A673 (cell line): ENCODE results near the gene SLC22A6.

Experiments used
- CTCF ChIP-seq: fragments of 300-800, 200-600 bp; sonication (generic); conservative IDR thresholded peaks from 2 replicates; pipeline ENCODE4 v1.5.1; 2017; ENCODE audit warnings: low read depth, mild to moderate bottlenecking, antibody characterized with exemption, low read length, moderate library complexity, mixed read lengths
- EZH2 ChIP-seq: fragments of 200-600 bp; sonication (generic); IDR thresholded peaks from 2 replicates; pipeline ENCODE4 v1.6.1; 2017; ENCODE audit warnings: borderline replicate concordance, low read depth, mild to moderate bottlenecking, mixed read lengths, antibody characterized with exemption, low read length; ENCODE audit not compliant: poor library complexity, severe bottlenecking

GRCh38 chr11:62976109-62976508 lies 8.7 kb downstream of the SLC22A6 start:
- no peak for TF ChIP-seq CTCF
- TF ChIP-seq EZH2, result no peak
